HG02763 (cell line): ENCODE measurements around the gene CASTOR2.
"Not testable (repeated sequence)": the region's sequence is repeated elsewhere in the genome, so short reads cannot be mapped to it uniquely, and the experiment has no call there.

Experiments
- ATAC-seq: cut with Tn5 transposase; IDR thresholded peaks from one replicate; pipeline ENCODE4 v1.9.1; 2021; ENCODE audit warnings: mild to moderate bottlenecking, moderate library complexity; ENCODE audit not compliant: unreplicated experiment

CASTOR2 gene

GRCh38 chr7:74964511-74965119 lies at the start of gene CASTOR2:
CASTOR2 (plus strand) TSS chr7:74964705; CDS start chr7:74964986, 281 bp downstream.
- peak; percentile 88 for ATAC-seq

GRCh38 chr7:74922321-74922890 lies 42.1 kb upstream of the CASTOR2 start:
- not testable (repeated sequence) for ATAC-seq

GRCh38 chr7:74923644-74924043 lies 40.9 kb upstream of the CASTOR2 start:
- not testable (repeated sequence) for ATAC-seq

- not testable (repeated sequence) for ATAC-seq
These were observed 37.5 kb upstream of the CASTOR2 start for GRCh38 chr7:74926968-74927367.

GRCh38 chr7:74931563-74932328 lies 32.8 kb upstream of the CASTOR2 start:
- not testable (repeated sequence) for ATAC-seq

- ATAC-seq: not testable (repeated sequence)
These were observed 25.1 kb upstream of the CASTOR2 start for GRCh38 chr7:74939429-74939828.

- ATAC-seq: not testable (repeated sequence)
These were observed 23.0 kb upstream of the CASTOR2 start for GRCh38 chr7:74941302-74942069.

- not testable (repeated sequence) for ATAC-seq
These were observed 20.6 kb upstream of the CASTOR2 start for GRCh38 chr7:74943923-74944322.

- ATAC-seq: not testable (repeated sequence)
These were observed 16.8 kb upstream of the CASTOR2 start for GRCh38 chr7:74947741-74948140.

- not testable (repeated sequence) for ATAC-seq
These were observed 10.7 kb upstream of the CASTOR2 start for GRCh38 chr7:74953774-74954173.

GRCh38 chr7:74958328-74958727 lies 6.2 kb upstream of the CASTOR2 start:
- ATAC-seq: not testable (repeated sequence)

- peak; percentile 35 for ATAC-seq
These were observed 598 bp upstream of the CASTOR2 start for GRCh38 chr7:74963704-74964510.

GRCh38 chr7:74966208-74966854 lies 1.8 kb downstream of the CASTOR2 start:
- ATAC-seq: not testable (repeated sequence)

GRCh38 chr7:74966909-74967308 lies 2.4 kb downstream of the CASTOR2 start:
- not testable (repeated sequence) for ATAC-seq

- ATAC-seq: not testable (repeated sequence)
These were observed 6.9 kb downstream of the CASTOR2 start for GRCh38 chr7:74971431-74971830.

- not testable (repeated sequence) for ATAC-seq
These were observed 7.9 kb downstream of the CASTOR2 start for GRCh38 chr7:74972377-74972776.

GRCh38 chr7:74975959-74976358 lies 11.5 kb downstream of the CASTOR2 start:
- not testable (repeated sequence) for ATAC-seq

- ATAC-seq: not testable (repeated sequence)
These were observed 13.0 kb downstream of the CASTOR2 start for GRCh38 chr7:74977523-74977922.

- ATAC-seq: not testable (repeated sequence)
These were observed 23.9 kb downstream of the CASTOR2 start for GRCh38 chr7:74988436-74988835.

GRCh38 chr7:74993121-74993520 lies 28.6 kb downstream of the CASTOR2 start:
- ATAC-seq: no peak
